ENCODE results near the gene P2RY8.

P2RY8 gene

GRCh38 chrX:1468250-1468772 is 68.7 kb downstream of the P2RY8 start:
- H3K9ac ChIP-seq (ENCODE audit: low read length) = no peak overlapping the region
- H3K4me1 ChIP-seq (ENCODE audit: control insufficient read depth, low read depth, low read length) = no peaks in the 10 kb centered on the region
- no peak overlapping the region for H3K56ac ChIP-seq (ENCODE audit: low read length)
- H3K36me3 ChIP-seq (ENCODE audit: control insufficient read depth, insufficient read depth, low read length) = no peaks in the 10 kb centered on the region
- no peak overlapping the region for H3K18ac ChIP-seq (ENCODE audit: low read length)
- H2AK5ac ChIP-seq (ENCODE audit: low read length) = no peak overlapping the region
- no peak overlapping the region for H3K4ac ChIP-seq (ENCODE audit: low read depth, low read length)
- H4K5ac ChIP-seq (ENCODE audit: low read length) = no peak overlapping the region
- no peak overlapping the region for H2BK120ac ChIP-seq (ENCODE audit: low read depth, low read length)
- H2BK15ac ChIP-seq (replicated peaks; ENCODE audit: low read depth) = no peak overlapping the region
- H3K27me3 ChIP-seq (ENCODE audit: insufficient read depth, low read length, poor library complexity) = no peaks in the 10 kb centered on the region
- no peak overlapping the region for H3K23ac ChIP-seq (ENCODE audit: low read length)
- no peak overlapping the region for H3K4me2 ChIP-seq (ENCODE audit: low read length)
- no peak overlapping the region for H2BK5ac ChIP-seq (ENCODE audit: low read length)
- WGBS (ENCODE audit: extremely low coverage, insufficient coverage, low lambda C conversion rate) = no CpG with 5 or more reads among the region's 20 CpGs
- no peaks in the 10 kb centered on the region for H3K79me2 ChIP-seq (ENCODE audit: control insufficient read depth, insufficient read depth, low read length)
- no peak overlapping the region for H4K8ac ChIP-seq (ENCODE audit: low read depth, low read length)
- no peak overlapping the region for H3K4me3 ChIP-seq (ENCODE audit: low read length)
- DNase-seq = no peak
- no peak overlapping the region for H3K27ac ChIP-seq (ENCODE audit: low read depth, low read length)
- no peaks in the 10 kb centered on the region for H3K79me1 ChIP-seq (ENCODE audit: low read length)

- H3K4me3 ChIP-seq (ENCODE audit: low read length) = no peak overlapping the region
- no peak overlapping the region for H2AK5ac ChIP-seq (ENCODE audit: low read length)
- H2BK120ac ChIP-seq (ENCODE audit: low read depth, low read length) = no peak overlapping the region
- H3K23ac ChIP-seq (ENCODE audit: low read length) = no peak overlapping the region
- DNase-seq = no peak
- no peak overlapping the region for H3K56ac ChIP-seq (ENCODE audit: low read length)
- no peak overlapping the region for H3K4me2 ChIP-seq (ENCODE audit: low read length)
- H3K36me3 ChIP-seq (ENCODE audit: control insufficient read depth, insufficient read depth, low read length) = no peaks in the 10 kb centered on the region
- H3K4ac ChIP-seq (ENCODE audit: low read depth, low read length) = no peak overlapping the region
- H3K18ac ChIP-seq (ENCODE audit: low read length) = no peak overlapping the region
- no peak overlapping the region for H3K27ac ChIP-seq (ENCODE audit: low read depth, low read length)
- H3K4me1 ChIP-seq (ENCODE audit: control insufficient read depth, low read depth, low read length) = no peaks in the 10 kb centered on the region
- H4K8ac ChIP-seq (ENCODE audit: low read depth, low read length) = no peak overlapping the region
- H3K9ac ChIP-seq (ENCODE audit: low read length) = no peak overlapping the region
- no peaks in the 10 kb centered on the region for H3K27me3 ChIP-seq (ENCODE audit: insufficient read depth, low read length, poor library complexity)
- no peak overlapping the region for H4K5ac ChIP-seq (ENCODE audit: low read length)
- no peak overlapping the region for H2BK5ac ChIP-seq (ENCODE audit: low read length)
- no peak overlapping the region for H2BK15ac ChIP-seq (replicated peaks; ENCODE audit: low read depth)
- H3K79me2 ChIP-seq (ENCODE audit: control insufficient read depth, insufficient read depth, low read length) = no peaks in the 10 kb centered on the region
- no peaks in the 10 kb centered on the region for H3K79me1 ChIP-seq (ENCODE audit: low read length)
- no CpG with 5 or more reads among the region's 20 CpGs for WGBS (ENCODE audit: extremely low coverage, insufficient coverage, low lambda C conversion rate)
Measured at GRCh38 chrX:1466971-1467561, 69.9 kb downstream of the P2RY8 start.

GRCh38 chrX:1466232-1466661 is 70.7 kb downstream of the P2RY8 start:
- H2AK5ac ChIP-seq (ENCODE audit: low read length) = no peak overlapping the region
- no peak overlapping the region for H2BK120ac ChIP-seq (ENCODE audit: low read depth, low read length)
- H3K79me1 ChIP-seq (ENCODE audit: low read length) = no peaks in the 10 kb centered on the region
- no peak overlapping the region for H3K4me2 ChIP-seq (ENCODE audit: low read length)
- no peak overlapping the region for H3K9ac ChIP-seq (ENCODE audit: low read length)
- H2BK5ac ChIP-seq (ENCODE audit: low read length) = no peak overlapping the region
- H3K27me3 ChIP-seq (ENCODE audit: insufficient read depth, low read length, poor library complexity) = no peaks in the 10 kb centered on the region
- no peak overlapping the region for H4K5ac ChIP-seq (ENCODE audit: low read length)
- H3K4ac ChIP-seq (ENCODE audit: low read depth, low read length) = no peak overlapping the region
- WGBS (ENCODE audit: extremely low coverage, insufficient coverage, low lambda C conversion rate) = no CpG with 5 or more reads among the region's 36 CpGs
- H3K4me1 ChIP-seq (ENCODE audit: control insufficient read depth, low read depth, low read length) = no peaks in the 10 kb centered on the region
- H3K23ac ChIP-seq (ENCODE audit: low read length) = no peak overlapping the region
- no peak overlapping the region for H3K27ac ChIP-seq (ENCODE audit: low read depth, low read length)
- no peak overlapping the region for H4K8ac ChIP-seq (ENCODE audit: low read depth, low read length)
- H2BK15ac ChIP-seq (replicated peaks; ENCODE audit: low read depth) = no peak overlapping the region
- H3K36me3 ChIP-seq (ENCODE audit: control insufficient read depth, insufficient read depth, low read length) = no peaks in the 10 kb centered on the region
- H3K56ac ChIP-seq (ENCODE audit: low read length) = no peak overlapping the region
- DNase-seq = no peak
- no peaks in the 10 kb centered on the region for H3K79me2 ChIP-seq (ENCODE audit: control insufficient read depth, insufficient read depth, low read length)
- H3K18ac ChIP-seq (ENCODE audit: low read length) = no peak overlapping the region
- no peak overlapping the region for H3K4me3 ChIP-seq (ENCODE audit: low read length)

GRCh38 chrX:1465286-1466231 is 71.4 kb downstream of the P2RY8 start:
- no peak for DNase-seq
- no CpG with 5 or more reads among the region's 75 CpGs for WGBS (ENCODE audit: extremely low coverage, insufficient coverage, low lambda C conversion rate)

GRCh38 chrX:1464971-1465285 is 72.1 kb downstream of the P2RY8 start:
- no peak overlapping the region for H3K23ac ChIP-seq (ENCODE audit: low read length)
- DNase-seq = no peak
- H3K79me2 ChIP-seq (ENCODE audit: control insufficient read depth, insufficient read depth, low read length) = no peaks in the 10 kb centered on the region
- no peak overlapping the region for H3K4ac ChIP-seq (ENCODE audit: low read depth, low read length)
- no peaks in the 10 kb centered on the region for H3K36me3 ChIP-seq (ENCODE audit: control insufficient read depth, insufficient read depth, low read length)
- no peak overlapping the region for H3K4me2 ChIP-seq (ENCODE audit: low read length)
- no CpG with 5 or more reads among the region's 12 CpGs for WGBS (ENCODE audit: extremely low coverage, insufficient coverage, low lambda C conversion rate)
- no peak overlapping the region for H2BK15ac ChIP-seq (replicated peaks; ENCODE audit: low read depth)
- H3K9ac ChIP-seq (ENCODE audit: low read length) = no peak overlapping the region
- H2AK5ac ChIP-seq (ENCODE audit: low read length) = no peak overlapping the region
- H4K5ac ChIP-seq (ENCODE audit: low read length) = no peak overlapping the region
- H3K27me3 ChIP-seq (ENCODE audit: insufficient read depth, low read length, poor library complexity) = no peaks in the 10 kb centered on the region
- H3K79me1 ChIP-seq (ENCODE audit: low read length) = no peaks in the 10 kb centered on the region
- H4K8ac ChIP-seq (ENCODE audit: low read depth, low read length) = no peak overlapping the region
- no peak overlapping the region for H3K56ac ChIP-seq (ENCODE audit: low read length)
- no peak overlapping the region for H3K18ac ChIP-seq (ENCODE audit: low read length)
- H3K4me1 ChIP-seq (ENCODE audit: control insufficient read depth, low read depth, low read length) = no peaks in the 10 kb centered on the region
- no peak overlapping the region for H3K27ac ChIP-seq (ENCODE audit: low read depth, low read length)
- no peak overlapping the region for H3K4me3 ChIP-seq (ENCODE audit: low read length)
- no peak overlapping the region for H2BK120ac ChIP-seq (ENCODE audit: low read depth, low read length)
- no peak overlapping the region for H2BK5ac ChIP-seq (ENCODE audit: low read length)

More at GRCh38 chrX:1465286-1466231, 71.4 kb downstream of the P2RY8 start:
- Histone ChIP-seq H3K4me1 (ENCODE audit: control insufficient read depth, low read depth, low read length) (no peaks in the 10 kb centered on the region), H3K9ac (ENCODE audit: low read length) (no peak overlapping the region), H3K18ac (ENCODE audit: low read length) (no peak overlapping the region), H3K4ac (ENCODE audit: low read depth, low read length) (no peak overlapping the region), H4K8ac (ENCODE audit: low read depth, low read length) (no peak overlapping the region), H2BK120ac (ENCODE audit: low read depth, low read length) (no peak overlapping the region), H3K27me3 (ENCODE audit: insufficient read depth, low read length, poor library complexity) (no peaks in the 10 kb centered on the region), H2BK15ac (replicated peaks; ENCODE audit: low read depth) (no peak overlapping the region), H2AK5ac (ENCODE audit: low read length) (no peak overlapping the region), H3K4me3 (ENCODE audit: low read length) (no peak overlapping the region), H3K4me2 (ENCODE audit: low read length) (no peak overlapping the region), H3K79me2 (ENCODE audit: control insufficient read depth, insufficient read depth, low read length) (no peaks in the 10 kb centered on the region), H3K79me1 (ENCODE audit: low read length) (no peaks in the 10 kb centered on the region), H3K36me3 (ENCODE audit: control insufficient read depth, insufficient read depth, low read length) (no peaks in the 10 kb centered on the region), H3K23ac (ENCODE audit: low read length) (no peak overlapping the region), H2BK5ac (ENCODE audit: low read length) (no peak overlapping the region), H4K5ac (ENCODE audit: low read length) (no peak overlapping the region), H3K56ac (ENCODE audit: low read length) (no peak overlapping the region), H3K27ac (ENCODE audit: low read depth, low read length) (no peak overlapping the region)
